Measurements from ENCODE around the gene BRMS1L. TPM values are rescaled to one million over a fixed set of nuclear protein-coding genes. Genes with fewer than 3 reads are reported as not detected.
A peak's percentile ranks its signal among the peaks of the same experiment; 100 is the strongest.

The BRMS1L gene
- total RNA-seq, 1 experiment from 2014 or later: 11.4 TPM

DNA sequence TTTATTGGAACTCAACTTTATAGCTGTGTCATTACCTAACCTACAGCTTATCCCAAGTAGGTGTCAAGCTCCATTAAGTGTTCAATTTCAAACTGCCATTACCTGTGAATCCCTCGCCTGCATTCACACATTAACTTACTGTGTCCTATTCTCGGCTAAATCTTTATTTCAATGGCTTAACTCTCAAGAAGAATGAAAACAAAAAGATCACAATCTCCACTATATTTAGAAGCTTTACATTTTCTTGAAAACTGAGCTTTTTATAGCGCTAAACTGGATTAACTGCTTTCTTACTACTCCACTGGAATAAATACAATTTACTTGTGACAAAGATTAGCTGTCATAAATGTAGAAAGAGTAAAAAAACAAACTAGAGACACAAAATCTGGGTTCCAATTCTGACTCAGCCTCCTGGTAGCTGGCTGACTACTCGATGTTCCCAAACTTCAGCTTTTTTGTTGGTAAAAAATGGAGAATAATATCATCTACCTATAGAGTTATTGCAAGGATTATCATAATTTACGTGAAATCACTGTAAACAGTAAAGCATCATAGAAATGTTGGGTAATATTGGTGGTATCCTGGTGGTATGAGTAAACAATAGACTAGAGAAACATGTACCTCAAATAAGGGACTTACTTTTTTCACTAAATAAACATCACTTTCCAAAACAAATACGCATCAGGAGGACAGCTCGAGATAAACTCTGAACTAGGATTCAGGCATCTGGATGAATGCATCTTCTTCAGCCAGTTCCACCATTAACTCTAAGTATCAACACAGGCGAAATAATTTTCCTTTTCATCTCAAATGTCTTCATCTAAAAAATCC lies 18.8 kb upstream of the BRMS1L start:
- H3K27me3 ChIP-seq (replicated peaks; ENCODE audit: control insufficient read depth, insufficient read depth, low read length): no peaks in the 10 kb centered on the region
- peaks cover 3% of the 10 kb centered on the region for H3K9me3 Mint-ChIP-seq (ENCODE audit: unreplicated experiment)
- BruUV-seq (replicated peaks): no TSS peak
- no peaks in the 10 kb centered on the region for H3K9me3 ChIP-seq
- H3K4me3 ChIP-seq (ENCODE audit: low read depth, low read length): peak overlapping the region; percentile 59
- CTCF ChIA-PET: interaction anchor here (2.4 kb wide), 1 partner anchor 19 kb away, joined by 9 read pairs; the partner anchor contains the start of gene BRMS1L
- peaks cover 13% of the 10 kb centered on the region for H3K4me1 Mint-ChIP-seq (ENCODE audit: low read depth, unreplicated experiment)
- H3K4me1 ChIP-seq: peaks cover 14% of the 10 kb centered on the region
- no peaks in the 10 kb centered on the region for H3K36me3 ChIP-seq (ENCODE audit: control insufficient read depth, insufficient read depth, low read length)
- intact Hi-C loops (cut with micrococcal nuclease; ENCODE audit: unreplicated experiment): no loop called here
- TF ChIP-seq, protein P1, sequence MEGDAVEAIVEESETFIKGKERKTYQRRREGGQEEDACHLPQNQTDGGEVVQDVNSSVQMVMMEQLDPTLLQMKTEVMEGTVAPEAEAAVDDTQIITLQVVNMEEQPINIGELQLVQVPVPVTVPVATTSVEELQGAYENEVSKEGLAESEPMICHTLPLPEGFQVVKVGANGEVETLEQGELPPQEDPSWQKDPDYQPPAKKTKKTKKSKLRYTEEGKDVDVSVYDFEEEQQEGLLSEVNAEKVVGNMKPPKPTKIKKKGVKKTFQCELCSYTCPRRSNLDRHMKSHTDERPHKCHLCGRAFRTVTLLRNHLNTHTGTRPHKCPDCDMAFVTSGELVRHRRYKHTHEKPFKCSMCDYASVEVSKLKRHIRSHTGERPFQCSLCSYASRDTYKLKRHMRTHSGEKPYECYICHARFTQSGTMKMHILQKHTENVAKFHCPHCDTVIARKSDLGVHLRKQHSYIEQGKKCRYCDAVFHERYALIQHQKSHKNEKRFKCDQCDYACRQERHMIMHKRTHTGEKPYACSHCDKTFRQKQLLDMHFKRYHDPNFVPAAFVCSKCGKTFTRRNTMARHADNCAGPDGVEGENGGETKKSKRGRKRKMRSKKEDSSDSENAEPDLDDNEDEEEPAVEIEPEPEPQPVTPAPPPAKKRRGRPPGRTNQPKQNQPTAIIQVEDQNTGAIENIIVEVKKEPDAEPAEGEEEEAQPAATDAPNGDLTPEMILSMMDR (IDR thresholded peaks at IDR 0.05; ENCODE audit: insufficient read depth in 1 of 2, low read depth in 1 of 2, low read length in 1 of 2, severe bottlenecking in 1 of 2, unreplicated experiment in 1 of 2): no peak
- POLR2A ChIA-PET: interaction anchor here (0.6 to 1.2 kb wide), 2 partner anchors 19 to 524 kb away, joined by 8 to 13 read pairs; partner anchors contain the start of gene BRMS1L
- H3K4me3 Mint-ChIP-seq (ENCODE audit: unreplicated experiment): peak overlapping the region; percentile 94
- H3K27ac Mint-ChIP-seq (ENCODE audit: unreplicated experiment): no peak overlapping the region
- H3K27me3 Mint-ChIP-seq (ENCODE audit: insufficient read depth, unreplicated experiment): no peaks in the 10 kb centered on the region
- DNase-seq: no peak
- H3K36me3 Mint-ChIP-seq (ENCODE audit: insufficient read depth, unreplicated experiment): peaks cover 12% of the 10 kb centered on the region

DNA sequence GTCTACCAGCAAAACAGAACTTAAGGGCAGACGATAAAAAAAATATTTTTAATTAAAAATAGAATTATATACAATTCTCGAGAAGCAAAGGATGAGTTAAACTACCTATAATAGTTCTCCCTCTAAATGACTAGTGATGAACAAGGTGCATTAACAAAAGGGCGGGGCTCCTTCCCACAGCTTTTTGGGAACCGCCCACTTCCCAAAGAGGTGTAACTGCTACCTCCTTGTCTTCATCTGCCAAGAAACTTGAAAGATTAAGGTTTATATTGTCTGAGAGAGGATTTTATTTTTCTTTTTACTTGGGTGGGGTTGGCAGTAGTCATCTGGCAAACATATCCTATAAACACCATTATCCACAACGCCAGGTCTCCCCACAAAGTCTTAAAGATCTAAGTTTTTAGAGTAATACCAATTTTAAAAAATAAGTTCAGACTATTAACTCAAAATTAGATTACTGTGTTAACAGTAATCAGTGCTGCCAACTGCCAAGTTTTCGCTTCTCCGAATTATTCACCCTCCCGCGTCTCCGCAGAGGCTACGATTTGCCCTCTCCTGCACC lies 18.0 kb upstream of the BRMS1L start:
- Histone ChIP-seq H3K4me3 (ENCODE audit: low read depth, low read length) (peak overlapping the region; percentile 59), H3K27me3 (replicated peaks; ENCODE audit: control insufficient read depth, insufficient read depth, low read length) (no peaks in the 10 kb centered on the region), H3K9me3 (no peaks in the 10 kb centered on the region), H3K4me1 (peaks cover 14% of the 10 kb centered on the region), H3K36me3 (ENCODE audit: control insufficient read depth, insufficient read depth, low read length) (no peaks in the 10 kb centered on the region)
- H3K27ac Mint-ChIP-seq (ENCODE audit: unreplicated experiment): peak overlapping the region; percentile 84
- TF ChIP-seq, protein P1 (IDR thresholded peaks at IDR 0.05; ENCODE audit: insufficient read depth in 1 of 2, low read depth in 1 of 2, low read length in 1 of 2, severe bottlenecking in 1 of 2, unreplicated experiment in 1 of 2): no peak
- ChIA-PET POLR2A (interaction anchor here (0.6 to 1.2 kb wide), 2 partner anchors 18 to 525 kb away, joined by 8 to 13 read pairs; partner anchors contain the start of gene BRMS1L), CTCF (interaction anchor here (2.4 kb wide), 1 partner anchor 18 kb away, joined by 9 read pairs; the partner anchor contains the start of gene BRMS1L)
- peaks cover 10% of the 10 kb centered on the region for H3K9me3 Mint-ChIP-seq (ENCODE audit: unreplicated experiment)
- H3K36me3 Mint-ChIP-seq (ENCODE audit: insufficient read depth, unreplicated experiment): peaks cover 12% of the 10 kb centered on the region
- intact Hi-C loops (cut with micrococcal nuclease; ENCODE audit: unreplicated experiment): loop anchor here (2.0 kb wide), 1 partner anchor 19 kb away; the partner anchor contains the start of gene BRMS1L
- H3K4me3 Mint-ChIP-seq (ENCODE audit: unreplicated experiment): peak overlapping the region; percentile 94
- H3K4me1 Mint-ChIP-seq (ENCODE audit: low read depth, unreplicated experiment): peaks cover 13% of the 10 kb centered on the region
- no peaks in the 10 kb centered on the region for H3K27me3 Mint-ChIP-seq (ENCODE audit: insufficient read depth, unreplicated experiment)
- peak in 1 of 2 experiments; percentile 35 for DNase-seq
- no TSS peak for BruUV-seq (replicated peaks)
